HFFc6 (cell line): Measurements from ENCODE around the gene CDC42BPA. TPM values are rescaled to one million over a fixed set of nuclear protein-coding genes. Genes with fewer than 3 reads are reported as not detected.
"Not testable (repeated sequence)": the region's sequence is repeated elsewhere in the genome, so short reads cannot be mapped to it uniquely, and the experiment has no call there.

ENCODE experiments used
- DNase-seq: peaks from one replicate; pipeline ENCODE4 v3.0.0-alpha.2; 2018
- H3K27ac Mint-ChIP-seq: 2 replicates; pipeline ENCODE4 v1.8.0; 2020; ENCODE audit warnings: mild to moderate bottlenecking, mixed read lengths
- H3K27me3 Mint-ChIP-seq: 2 replicates; pipeline ENCODE4 v1.8.0; 2021; ENCODE audit warnings: mild to moderate bottlenecking, moderate library complexity, mixed read lengths; ENCODE audit not compliant: insufficient read depth
- H3K36me3 Mint-ChIP-seq: 2 replicates; pipeline ENCODE4 v1.8.0; 2021; ENCODE audit warnings: low read depth, mixed read lengths
- H3K4me1 Mint-ChIP-seq: 2 replicates; pipeline ENCODE4 v1.8.0; 2020; ENCODE audit warnings: low read depth, mixed read lengths
- H3K4me3 Mint-ChIP-seq: 2 replicates; pipeline ENCODE4 v1.8.0; 2020; ENCODE audit warnings: mild to moderate bottlenecking, moderate library complexity, mixed read lengths
- H3K9me3 Mint-ChIP-seq: 2 replicates; pipeline ENCODE4 v1.8.0; 2020; ENCODE audit warnings: mild to moderate bottlenecking, mixed read lengths
- CTCF ChIP-seq: fragments of 200-600 bp; sonication (generic); IDR thresholded peaks from 2 replicates; pipeline ENCODE4 v1.5.0; 2021; ENCODE audit warnings: antibody characterized with exemption, mild to moderate bottlenecking
- total RNA-seq, 6 experiments: library from RNA; stranded (reverse); fragmentation: NEBNext Ultra II Directional; extraction: Animal tissue kit (Norgen Biotek cat#: 25700); gene quantifications; 2 replicates in 1 of 6; 3 replicates in 5 of 6; pipeline ENCODE4 v1.2.3, GENCODE V29; 2021

CDC42BPA gene
- total RNA-seq, 6 experiments from 2014 or later: 32.8 to 37.8 (median 35.8) TPM

DNA sequence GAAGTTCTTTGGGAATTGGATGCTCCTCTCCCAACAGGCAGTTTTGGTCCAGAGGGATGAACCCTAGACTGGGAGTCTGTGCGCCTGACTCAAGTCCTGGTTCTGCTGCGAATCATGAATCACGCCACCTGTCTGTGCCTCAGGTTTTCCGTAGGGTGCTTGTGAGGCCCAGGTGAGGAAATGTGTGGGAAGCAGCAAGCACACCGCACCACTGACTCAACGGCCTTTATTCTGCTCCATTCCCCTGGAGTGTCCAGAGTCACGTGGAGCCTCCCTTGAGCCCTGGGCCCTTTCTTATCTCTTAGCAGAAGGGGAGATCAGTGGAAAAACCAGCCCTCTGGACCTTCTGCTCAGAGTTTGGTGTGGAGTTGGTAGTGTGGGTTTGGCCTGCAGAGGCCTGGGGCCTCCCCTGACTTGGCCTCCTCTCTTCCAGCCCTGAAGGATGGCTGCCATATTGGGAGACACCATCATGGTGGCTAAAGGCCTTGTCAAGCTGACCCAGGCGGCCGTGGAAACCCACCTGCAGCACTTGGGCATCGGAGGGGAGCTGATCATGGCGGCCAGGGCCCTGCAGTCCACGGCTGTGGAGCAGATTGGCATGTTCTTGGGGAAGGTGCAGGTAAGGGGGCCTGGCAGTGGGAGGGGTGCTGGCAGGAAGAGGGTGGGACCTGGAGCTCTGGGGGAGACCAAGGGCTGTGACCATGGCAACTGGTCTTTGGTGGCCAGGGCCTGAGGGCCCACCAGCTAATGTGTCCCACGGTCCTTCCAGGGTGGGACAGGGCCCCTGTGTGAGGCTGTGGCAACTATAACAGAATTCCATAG lies 357.1 kb downstream of the CDC42BPA start:
- no peak overlapping the region for H3K27ac Mint-ChIP-seq
- no peaks in the 10 kb centered on the region; the same call in 1 of the 2 replicates for H3K27me3 Mint-ChIP-seq
- H3K4me1 Mint-ChIP-seq: no peaks in the 10 kb centered on the region
- DNase-seq: no peak
- H3K9me3 Mint-ChIP-seq: peaks cover 5% of the 10 kb centered on the region; the same call in 1 of the 2 replicates
- no peak overlapping the region for H3K4me3 Mint-ChIP-seq
- H3K36me3 Mint-ChIP-seq: no peaks in the 10 kb centered on the region
- TF ChIP-seq CTCF: no peak

- Mint-ChIP-seq H3K4me3 (no peak overlapping the region), H3K36me3 (no peaks in the 10 kb centered on the region), H3K4me1 (no peaks in the 10 kb centered on the region), H3K27ac (no peak overlapping the region), H3K27me3 (no peaks in the 10 kb centered on the region; the same call in 1 of the 2 replicates), H3K9me3 (peaks cover 5% of the 10 kb centered on the region; the same call in 1 of the 2 replicates)
- TF ChIP-seq CTCF: no peak
- no peak for DNase-seq
These were observed 358.0 kb downstream of the CDC42BPA start for GRCh38 chr1:226960256-226960655.

DNA sequence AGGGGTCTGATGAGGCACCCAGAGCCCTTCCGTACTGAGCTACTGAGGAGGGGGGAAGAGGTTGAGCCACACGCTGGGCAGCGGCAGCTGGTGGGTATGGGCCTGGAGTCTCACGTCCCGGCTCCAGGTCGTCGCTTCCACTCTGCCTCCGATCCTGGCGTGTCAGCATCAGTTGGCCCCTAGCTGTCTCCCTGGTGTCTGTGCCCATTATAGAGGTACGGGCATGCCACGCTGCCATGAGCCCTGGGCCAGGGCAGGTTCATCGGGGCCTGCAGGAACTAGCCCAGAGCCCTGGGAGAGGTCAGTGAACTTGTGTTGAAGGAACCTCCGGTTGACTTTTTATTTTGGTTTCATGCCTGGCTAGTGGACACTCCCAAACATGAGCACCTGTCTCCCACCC lies 360.0 kb downstream of the CDC42BPA start:
- TF ChIP-seq CTCF: no peak
- H3K9me3 Mint-ChIP-seq: peaks cover 5% of the 10 kb centered on the region; the same call in 1 of the 2 replicates
- H3K4me1 Mint-ChIP-seq: no peaks in the 10 kb centered on the region
- no peaks in the 10 kb centered on the region for H3K36me3 Mint-ChIP-seq
- peaks cover 2% of the 10 kb centered on the region; the same call in 1 of the 2 replicates for H3K27me3 Mint-ChIP-seq
- no peak overlapping the region for H3K27ac Mint-ChIP-seq
- H3K4me3 Mint-ChIP-seq: no peak overlapping the region
- no peak for DNase-seq

DNA sequence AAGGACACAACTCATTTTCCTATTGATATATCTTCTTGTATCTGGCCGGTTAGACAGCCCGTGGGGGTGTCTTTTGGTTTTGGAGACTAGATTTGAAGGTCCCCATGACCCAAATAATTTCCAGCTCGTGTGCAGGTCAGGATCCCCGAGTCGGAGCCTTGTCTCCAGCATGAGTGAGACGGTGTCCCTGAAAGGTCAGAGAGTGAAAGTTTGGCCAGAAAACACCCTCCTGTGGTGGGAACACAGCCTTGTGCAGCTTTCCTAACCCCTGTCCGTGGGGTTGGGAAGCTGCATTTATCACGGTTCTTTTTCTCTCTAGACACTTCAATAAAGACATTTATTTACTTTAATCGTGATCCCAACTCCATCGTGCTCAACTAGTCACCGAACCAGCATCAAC lies 360.6 kb downstream of the CDC42BPA start:
- no peaks in the 10 kb centered on the region for H3K4me1 Mint-ChIP-seq
- TF ChIP-seq CTCF: no peak
- H3K27ac Mint-ChIP-seq: no peak overlapping the region
- no peak for DNase-seq
- H3K36me3 Mint-ChIP-seq: no peaks in the 10 kb centered on the region
- H3K9me3 Mint-ChIP-seq: peaks cover 5% of the 10 kb centered on the region; the same call in 1 of the 2 replicates
- H3K27me3 Mint-ChIP-seq: peaks cover 2% of the 10 kb centered on the region; the same call in 1 of the 2 replicates
- H3K4me3 Mint-ChIP-seq: no peak overlapping the region

DNA sequence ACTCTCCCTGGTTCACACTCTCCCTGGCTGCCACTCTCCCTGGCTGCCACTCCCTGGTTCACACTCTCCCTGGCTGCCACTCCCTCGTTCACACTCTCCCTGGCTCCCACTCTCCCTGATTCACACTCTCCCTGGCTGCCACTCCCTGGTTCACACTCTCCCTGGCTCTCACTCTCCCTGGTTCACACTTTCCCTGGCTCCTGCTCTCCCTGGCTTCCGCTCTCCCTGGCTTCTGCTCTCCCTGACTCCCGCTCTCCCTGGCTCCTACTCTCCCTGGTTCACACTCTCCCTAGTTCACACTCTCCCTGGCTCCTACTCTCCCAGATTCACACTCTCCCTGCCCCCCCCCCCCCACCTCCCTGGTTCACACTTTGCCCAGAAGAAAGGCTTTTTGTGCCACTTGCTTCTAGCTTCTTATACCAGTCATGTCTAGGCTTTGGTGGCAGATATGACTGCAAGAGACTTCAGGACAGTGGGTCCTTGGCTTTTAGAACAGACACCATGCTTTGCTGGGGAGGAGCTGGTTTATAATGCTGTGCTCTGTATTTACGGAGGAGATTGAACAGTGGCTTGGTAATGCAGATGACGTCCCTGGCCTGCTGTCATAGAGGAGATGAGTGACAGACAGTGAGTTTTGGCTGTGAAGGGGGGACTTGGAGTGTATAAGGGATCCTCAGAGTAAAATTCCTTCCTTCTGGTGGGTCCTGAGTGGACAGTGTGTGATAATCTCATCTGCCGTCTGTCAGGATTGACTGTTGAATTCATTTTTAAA lies 361.2 kb downstream of the CDC42BPA start:
- H3K4me1 Mint-ChIP-seq: no peaks in the 10 kb centered on the region
- TF ChIP-seq CTCF: no peak
- no peaks in the 10 kb centered on the region for H3K36me3 Mint-ChIP-seq
- DNase-seq: no peak
- H3K27ac Mint-ChIP-seq: no peak overlapping the region
- H3K9me3 Mint-ChIP-seq: peaks cover 5% of the 10 kb centered on the region; the same call in 1 of the 2 replicates
- no peak overlapping the region for H3K4me3 Mint-ChIP-seq
- H3K27me3 Mint-ChIP-seq: peaks cover 2% of the 10 kb centered on the region; the same call in 1 of the 2 replicates

GRCh38 chr1:226955857-226956256 lies 362.4 kb downstream of the CDC42BPA start:
- DNase-seq, H3K4me3 Mint-ChIP-seq, H3K4me1 Mint-ChIP-seq, H3K9me3 Mint-ChIP-seq, H3K27me3 Mint-ChIP-seq, H3K27ac Mint-ChIP-seq, H3K36me3 Mint-ChIP-seq: not testable (repeated sequence)
